HG03354 (cell line): ENCODE measurements around the gene DECR2.

ENCODE experiments used
- ATAC-seq: cut with Tn5 transposase; IDR thresholded peaks from one replicate; pipeline ENCODE4 v1.9.1; 2021; ENCODE audit warnings: mild to moderate bottlenecking; ENCODE audit not compliant: unreplicated experiment, poor library complexity, severe bottlenecking

DECR2 gene

GRCh38 chr16:364595-365491 is 36.8 kb upstream of the DECR2 start:
- no peak for ATAC-seq

GRCh38 chr16:366476-366875 is 35.2 kb upstream of the DECR2 start:
- ATAC-seq = no peak

GRCh38 chr16:367333-367903 is 34.3 kb upstream of the DECR2 start:
- ATAC-seq = no peak

- ATAC-seq = no peak
Observed at GRCh38 chr16:368388-369158, 33.1 kb upstream of the DECR2 start.

GRCh38 chr16:369275-369865 is 32.3 kb upstream of the DECR2 start:
- no peak for ATAC-seq

GRCh38 chr16:369866-370436 is 31.7 kb upstream of the DECR2 start:
- ATAC-seq = no peak

- peak; percentile 88 for ATAC-seq
Observed at GRCh38 chr16:370443-370842, 31.2 kb upstream of the DECR2 start, which contains the start of gene MRPL28. MRPL28 (minus strand) TSS chr16:370538; CDS start chr16:370218, 320 bp downstream.

- ATAC-seq = no peak
Observed at GRCh38 chr16:370979-371514, 30.6 kb upstream of the DECR2 start.

- no peak for ATAC-seq
Observed at GRCh38 chr16:371515-372301, 30.0 kb upstream of the DECR2 start.

GRCh38 chr16:372302-372983 is 29.2 kb upstream of the DECR2 start:
- no peak for ATAC-seq

GRCh38 chr16:373020-373598 is 28.6 kb upstream of the DECR2 start:
- ATAC-seq = no peak

GRCh38 chr16:373848-374615 is 27.7 kb upstream of the DECR2 start:
- ATAC-seq = no peak

GRCh38 chr16:374616-374926 is 27.1 kb upstream of the DECR2 start:
- no peak for ATAC-seq

- ATAC-seq = no peak
Observed at GRCh38 chr16:375212-375611, 26.5 kb upstream of the DECR2 start.

GRCh38 chr16:375927-376816 is 25.5 kb upstream of the DECR2 start:
- no peak for ATAC-seq

GRCh38 chr16:376817-377418 is 24.8 kb upstream of the DECR2 start:
- no peak for ATAC-seq
